Glomerular visceral epithelial cell (primary cell): ENCODE measurements around the gene MND1.
"Not testable (repeated sequence)": the region's sequence is repeated elsewhere in the genome, so short reads cannot be mapped to it uniquely, and the experiment has no call there.

Source experiments
- DNase-seq: peaks from one replicate; pipeline ENCODE4 v3.0.0-alpha.2; 2016; ENCODE audit errors: extremely low spot score

The MND1 gene

GRCh38 chr4:153403726-153404125 is 59.2 kb downstream of the MND1 start:
- DNase-seq, result no peak

- DNase-seq, result no peak
Observed at GRCh38 chr4:153407906-153408305, 63.4 kb downstream of the MND1 start.

GRCh38 chr4:153408932-153409331 is 64.4 kb downstream of the MND1 start:
- DNase-seq, result no peak

- DNase-seq, result no peak
Observed at GRCh38 chr4:153409412-153409811, 64.9 kb downstream of the MND1 start.

- DNase-seq, result no peak
Observed at GRCh38 chr4:153409924-153410501, 65.5 kb downstream of the MND1 start.

- DNase-seq, result no peak
Observed at GRCh38 chr4:153413842-153414241, 69.4 kb downstream of the MND1 start.

GRCh38 chr4:153416456-153416855 is 72.0 kb downstream of the MND1 start:
- DNase-seq, result not testable (repeated sequence)

- DNase-seq, result no peak
Observed at GRCh38 chr4:153418121-153418520, 73.6 kb downstream of the MND1 start.

GRCh38 chr4:153418558-153418957 is 74.1 kb downstream of the MND1 start:
- DNase-seq, result no peak

GRCh38 chr4:153419029-153419428 is 74.5 kb downstream of the MND1 start:
- no peak for DNase-seq

- DNase-seq, result no peak
Observed at GRCh38 chr4:153419673-153420278, 75.3 kb downstream of the MND1 start.

- DNase-seq, result no peak
Observed at GRCh38 chr4:153420361-153420760, 75.9 kb downstream of the MND1 start.

GRCh38 chr4:153421941-153422340 is 77.5 kb downstream of the MND1 start:
- no peak for DNase-seq

- no peak for DNase-seq
Observed at GRCh38 chr4:153426207-153426885, 81.9 kb downstream of the MND1 start.

GRCh38 chr4:153427363-153428071 is 83.0 kb downstream of the MND1 start:
- peak; percentile 6 for DNase-seq

- no peak for DNase-seq
Observed at GRCh38 chr4:153428941-153429475, 84.5 kb downstream of the MND1 start.

- DNase-seq, result peak; percentile 53
Observed at GRCh38 chr4:153432965-153433753, 88.7 kb downstream of the MND1 start.

GRCh38 chr4:153433754-153434105 is 89.2 kb downstream of the MND1 start:
- DNase-seq, result no peak

GRCh38 chr4:153434190-153434589 is 89.7 kb downstream of the MND1 start:
- no peak for DNase-seq

- DNase-seq, result no peak
Observed at GRCh38 chr4:153438916-153439756, 94.6 kb downstream of the MND1 start.

GRCh38 chr4:153439831-153440230 is 95.3 kb downstream of the MND1 start:
- no peak for DNase-seq
